Progenitor cell of endocrine pancreas (in vitro differentiated cells): ENCODE data around the gene PDGFA. TPM values are rescaled to one million over a fixed set of nuclear protein-coding genes. Genes with fewer than 3 reads are reported as not detected.

Experiments
- DNase-seq: peaks from one replicate; pipeline ENCODE4 v3.0.0; 2021; ENCODE audit warnings: low spot score; ENCODE audit not compliant: unreplicated experiment
- H3K27ac Mint-ChIP-seq: 2 replicates; pipeline ENCODE4 v1.8.0; 2021; ENCODE audit warnings: mild to moderate bottlenecking, moderate library complexity, mixed read lengths
- H3K27me3 Mint-ChIP-seq: 2 replicates; pipeline ENCODE4 v1.8.0; 2021; ENCODE audit warnings: mixed read lengths
- H3K36me3 Mint-ChIP-seq: 2 replicates; pipeline ENCODE4 v1.8.0; 2022; ENCODE audit warnings: mixed read lengths; ENCODE audit not compliant: insufficient read depth
- H3K4me1 Mint-ChIP-seq: 2 replicates; pipeline ENCODE4 v1.8.0; 2021; ENCODE audit warnings: low read depth, mixed read lengths
- H3K4me3 Mint-ChIP-seq: 2 replicates; pipeline ENCODE4 v1.8.0; 2021; ENCODE audit warnings: low read depth, mild to moderate bottlenecking, moderate library complexity, mixed read lengths
- H3K9me3 Mint-ChIP-seq: 2 replicates; pipeline ENCODE4 v1.8.0; 2021; ENCODE audit warnings: low read depth, mixed read lengths
- CTCF ChIP-seq: fragments of 200-600 bp; sonication (generic); IDR thresholded peaks from one replicate; pipeline ENCODE4 v1.5.0; 2021; ENCODE audit warnings: antibody characterized with exemption, mild to moderate bottlenecking; ENCODE audit not compliant: unreplicated experiment
- total RNA-seq: library from RNA; stranded (reverse); gene quantifications from 2 replicates; pipeline ENCODE4 v1.2.1, GENCODE V29; 2021

PDGFA gene
- total RNA-seq, 1 donor from 2014 or later, result 86.2 TPM

- no peak for TF ChIP-seq CTCF
- Mint-ChIP-seq H3K27me3 (peaks cover 2% of the 10 kb centered on the region), H3K4me3 (no peak overlapping the region), H3K36me3 (no peaks in the 10 kb centered on the region), H3K27ac (no peak overlapping the region), H3K4me1 (peaks cover 6% of the 10 kb centered on the region), H3K9me3 (no peaks in the 10 kb centered on the region)
- no peak for DNase-seq
Measured at GRCh38 chr7:475951-476441, 43.6 kb downstream of the PDGFA start.

GRCh38 chr7:475425-475728 is 44.3 kb downstream of the PDGFA start:
- H3K36me3 Mint-ChIP-seq, result no peaks in the 10 kb centered on the region
- no peak for TF ChIP-seq CTCF

GRCh38 chr7:474605-475424 is 44.8 kb downstream of the PDGFA start:
- no peak for TF ChIP-seq CTCF
- Mint-ChIP-seq H3K36me3 (no peaks in the 10 kb centered on the region), H3K27me3 (peaks cover 2% of the 10 kb centered on the region), H3K9me3 (no peaks in the 10 kb centered on the region), H3K4me3 (no peak overlapping the region), H3K27ac (no peak overlapping the region), H3K4me1 (no peaks in the 10 kb centered on the region)
- no peak for DNase-seq

More at GRCh38 chr7:475425-475728, 44.3 kb downstream of the PDGFA start:
- no peak for DNase-seq
- H3K9me3 Mint-ChIP-seq, result no peaks in the 10 kb centered on the region
- no peak overlapping the region for H3K27ac Mint-ChIP-seq
- no peak overlapping the region for H3K4me3 Mint-ChIP-seq
- peaks cover 2% of the 10 kb centered on the region for H3K4me1 Mint-ChIP-seq
- peaks cover 2% of the 10 kb centered on the region for H3K27me3 Mint-ChIP-seq

- Mint-ChIP-seq H3K27ac (no peak overlapping the region), H3K9me3 (no peaks in the 10 kb centered on the region), H3K36me3 (no peaks in the 10 kb centered on the region), H3K4me1 (no peaks in the 10 kb centered on the region), H3K4me3 (no peak overlapping the region), H3K27me3 (no peaks in the 10 kb centered on the region)
- TF ChIP-seq CTCF, result no peak
- no peak for DNase-seq
Measured at GRCh38 chr7:473870-474604, 45.6 kb downstream of the PDGFA start.

GRCh38 chr7:473211-473734 is 46.4 kb downstream of the PDGFA start:
- Mint-ChIP-seq H3K9me3 (peaks cover 4% of the 10 kb centered on the region), H3K4me1 (no peaks in the 10 kb centered on the region), H3K4me3 (no peak overlapping the region), H3K27me3 (no peaks in the 10 kb centered on the region), H3K36me3 (no peaks in the 10 kb centered on the region), H3K27ac (no peak overlapping the region)
- DNase-seq, result no peak
- no peak for TF ChIP-seq CTCF
